ENCODE results near the gene ECHS1.

DNA sequence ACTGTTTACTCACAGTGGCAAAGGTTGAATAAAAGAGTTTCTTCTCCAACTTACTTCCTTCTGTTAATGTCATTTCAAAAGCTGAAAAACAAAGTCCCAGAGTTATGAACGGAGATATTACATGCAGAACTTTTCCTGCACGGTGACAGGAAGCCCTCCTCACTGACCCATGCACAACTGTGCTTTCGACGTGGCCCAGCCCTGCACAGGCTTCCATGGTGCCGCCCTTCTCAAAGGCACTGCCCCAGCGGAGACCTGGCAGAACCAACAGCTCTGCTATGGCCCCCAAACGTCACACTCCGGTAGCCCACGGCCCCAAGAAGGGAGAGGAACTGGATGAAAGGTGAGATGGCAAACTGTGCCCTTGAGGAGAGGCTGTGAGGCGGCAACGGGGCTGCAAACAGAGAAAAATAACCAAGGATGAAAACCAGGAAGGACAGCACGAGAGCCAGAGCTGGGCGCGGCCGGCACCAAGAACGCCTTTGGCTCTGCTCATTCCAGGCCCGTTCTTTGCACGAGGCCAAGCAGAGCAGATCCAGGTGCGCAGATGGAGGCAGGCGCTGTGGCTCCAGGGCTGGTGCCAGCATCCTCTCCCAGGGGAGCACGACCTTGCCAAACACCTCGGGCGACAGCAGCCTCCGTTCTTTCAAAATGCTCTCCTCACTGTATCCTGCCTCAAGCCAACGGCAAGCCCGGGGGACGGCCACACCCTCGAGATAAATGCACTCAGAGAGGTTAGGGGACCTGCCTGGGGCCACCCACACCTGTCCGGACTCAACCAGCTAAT is 8.3 kb downstream of the ECHS1 start:
- TF ChIP-seq, protein P1, sequence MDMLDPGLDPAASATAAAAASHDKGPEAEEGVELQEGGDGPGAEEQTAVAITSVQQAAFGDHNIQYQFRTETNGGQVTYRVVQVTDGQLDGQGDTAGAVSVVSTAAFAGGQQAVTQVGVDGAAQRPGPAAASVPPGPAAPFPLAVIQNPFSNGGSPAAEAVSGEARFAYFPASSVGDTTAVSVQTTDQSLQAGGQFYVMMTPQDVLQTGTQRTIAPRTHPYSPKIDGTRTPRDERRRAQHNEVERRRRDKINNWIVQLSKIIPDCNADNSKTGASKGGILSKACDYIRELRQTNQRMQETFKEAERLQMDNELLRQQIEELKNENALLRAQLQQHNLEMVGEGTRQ (IDR thresholded peaks at IDR 0.05; ENCODE audit: low read length), result no peak
- TF ChIP-seq, protein P2, sequence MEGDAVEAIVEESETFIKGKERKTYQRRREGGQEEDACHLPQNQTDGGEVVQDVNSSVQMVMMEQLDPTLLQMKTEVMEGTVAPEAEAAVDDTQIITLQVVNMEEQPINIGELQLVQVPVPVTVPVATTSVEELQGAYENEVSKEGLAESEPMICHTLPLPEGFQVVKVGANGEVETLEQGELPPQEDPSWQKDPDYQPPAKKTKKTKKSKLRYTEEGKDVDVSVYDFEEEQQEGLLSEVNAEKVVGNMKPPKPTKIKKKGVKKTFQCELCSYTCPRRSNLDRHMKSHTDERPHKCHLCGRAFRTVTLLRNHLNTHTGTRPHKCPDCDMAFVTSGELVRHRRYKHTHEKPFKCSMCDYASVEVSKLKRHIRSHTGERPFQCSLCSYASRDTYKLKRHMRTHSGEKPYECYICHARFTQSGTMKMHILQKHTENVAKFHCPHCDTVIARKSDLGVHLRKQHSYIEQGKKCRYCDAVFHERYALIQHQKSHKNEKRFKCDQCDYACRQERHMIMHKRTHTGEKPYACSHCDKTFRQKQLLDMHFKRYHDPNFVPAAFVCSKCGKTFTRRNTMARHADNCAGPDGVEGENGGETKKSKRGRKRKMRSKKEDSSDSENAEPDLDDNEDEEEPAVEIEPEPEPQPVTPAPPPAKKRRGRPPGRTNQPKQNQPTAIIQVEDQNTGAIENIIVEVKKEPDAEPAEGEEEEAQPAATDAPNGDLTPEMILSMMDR (IDR thresholded peaks at IDR 0.05; ENCODE audit: control extremely low read depth in 1 of 3, insufficient read depth in 1 of 3, low read depth in 1 of 3, low read length in 3 of 3), result no peak
- TF ChIP-seq CHD2 (IDR thresholded peaks at IDR 0.05; ENCODE audit: low read length), result no peak
- TF ChIP-seq EP300 (IDR thresholded peaks at IDR 0.05; ENCODE audit: borderline replicate concordance in 1 of 2, low read depth in 2 of 2, low read length in 2 of 2), result no peak
- TF ChIP-seq SRF (IDR thresholded peaks at IDR 0.05; ENCODE audit: low read depth, low read length), result no peak
- no peak for TF ChIP-seq GTF2F1 (IDR thresholded peaks at IDR 0.05; ENCODE audit: borderline replicate concordance, low read depth, low read length)
